Suprapubic skin (tissue), 4 donors: Measurements from ENCODE around the gene MTIF2.

Source experiments
- CTCF ChIP-seq, 2 donors: fragments of 200-600 bp in 1 of 2; fragments of 450-650 bp in 1 of 2; sonication (generic) in 1 of 2; IDR thresholded peaks; one replicate each; pipeline ENCODE4 v1.5.1; 2016 to 2019; ENCODE audit warnings: antibody characterized with exemption in 2 of 2, mild to moderate bottlenecking in 1 of 2, moderate library complexity in 1 of 2
- EP300 ChIP-seq: sonication (generic); formaldehyde crosslinking; IDR thresholded peaks from one replicate; pipeline ENCODE4 v1.6.1; 2017; ENCODE audit warnings: antibody characterized with exemption
- POLR2A ChIP-seq, 2 donors: fragments of 450-650 bp; IDR thresholded peaks; one replicate each; pipeline ENCODE4 v1.6.1; 2017; ENCODE audit warnings: antibody characterized with exemption in 2 of 2, mild to moderate bottlenecking in 2 of 2, moderate library complexity in 2 of 2
- POLR2AphosphoS5 ChIP-seq, 3 donors: sonication (generic); formaldehyde crosslinking; IDR thresholded peaks; one replicate each; pipeline ENCODE4 v1.6.1; 2017; ENCODE audit warnings: antibody characterized with exemption in 3 of 3

GRCh38 chr2:55235724-55236538, 33.1 kb downstream of the MTIF2 start:
- no peak for TF ChIP-seq POLR2A (IDR thresholded peaks at IDR 0.05)
- no peak for TF ChIP-seq CTCF (IDR thresholded peaks at IDR 0.05)
- no peak for TF ChIP-seq POLR2AphosphoS5 (IDR thresholded peaks at IDR 0.05)
- no peak for TF ChIP-seq EP300
